ENCODE measurements around the gene LRRC53.

Gene LRRC53

GRCh38 chr1:74434321-74434720 lies 78.1 kb downstream of the LRRC53 start:
- no peaks in the 10 kb centered on the region for H3K9me3 ChIP-seq (ENCODE audit: control extremely low read depth in 1 of 5, control insufficient read depth in 4 of 5, insufficient read depth in 2 of 5, low read depth in 1 of 5, low read length in 4 of 5)
- no peaks in the 10 kb centered on the region for H3K36me3 ChIP-seq (ENCODE audit: control insufficient read depth in 4 of 4, insufficient read depth in 4 of 4, low read length in 3 of 4)
- H3K27me3 ChIP-seq (replicated peaks in 2 of 5; ENCODE audit: control insufficient read depth in 4 of 5, insufficient read depth in 5 of 5, low read length in 4 of 5): peaks cover 0 to 2% (median 0%) of the 10 kb centered on the region in 5 experiments
- no peak overlapping the region for H3K27ac ChIP-seq (ENCODE audit: insufficient read depth in 1 of 2, low read depth in 1 of 2, low read length in 2 of 2, poor library complexity in 1 of 2, severe bottlenecking in 2 of 2)
- no peak for DNase-seq
- H3K4me3 ChIP-seq (ENCODE audit: control insufficient read depth in 1 of 7, extremely low read depth in 1 of 7, insufficient read depth in 4 of 7, low read depth in 2 of 7, low read length in 6 of 7): no peak overlapping the region
- ChIA-PET POLR2A (no interaction called here), CTCF (no interaction called here)
- no peaks in the 10 kb centered on the region for H3K4me1 ChIP-seq (ENCODE audit: control extremely low read depth in 1 of 4, control insufficient read depth in 4 of 4, insufficient read depth in 4 of 4, low read length in 3 of 4)
- WGBS (ENCODE audit: insufficient coverage): 100% methylated on average over 1 of the region's 2 CpGs

- H3K4me3 ChIP-seq (ENCODE audit: control insufficient read depth in 1 of 7, extremely low read depth in 1 of 7, insufficient read depth in 4 of 7, low read depth in 2 of 7, low read length in 6 of 7): no peak overlapping the region
- no peaks in the 10 kb centered on the region for H3K27me3 ChIP-seq (replicated peaks in 2 of 5; ENCODE audit: control insufficient read depth in 4 of 5, insufficient read depth in 5 of 5, low read length in 4 of 5)
- no peak overlapping the region for H3K27ac ChIP-seq (ENCODE audit: insufficient read depth in 1 of 2, low read depth in 1 of 2, low read length in 2 of 2, poor library complexity in 1 of 2, severe bottlenecking in 2 of 2)
- no peaks in the 10 kb centered on the region for H3K9me3 ChIP-seq (ENCODE audit: control extremely low read depth in 1 of 5, control insufficient read depth in 4 of 5, insufficient read depth in 2 of 5, low read depth in 1 of 5, low read length in 4 of 5)
- H3K36me3 ChIP-seq (ENCODE audit: control insufficient read depth in 4 of 4, insufficient read depth in 4 of 4, low read length in 3 of 4): no peaks in the 10 kb centered on the region
- H3K4me1 ChIP-seq (ENCODE audit: control extremely low read depth in 1 of 4, control insufficient read depth in 4 of 4, insufficient read depth in 4 of 4, low read length in 3 of 4): no peaks in the 10 kb centered on the region
- CTCF ChIA-PET: no interaction called here
- no CpG with 5 or more reads among the region's 1 CpG for WGBS (ENCODE audit: insufficient coverage)
- POLR2A ChIA-PET: no interaction called here
- DNase-seq: no peak
Observed at GRCh38 chr1:74432325-74432724, 80.1 kb downstream of the LRRC53 start.

GRCh38 chr1:74431531-74431930 lies 80.9 kb downstream of the LRRC53 start:
- 100% methylated on average over 2 of the region's 4 CpGs for WGBS (ENCODE audit: insufficient coverage)
- ChIA-PET POLR2A (no interaction called here), CTCF (no interaction called here)
- no peaks in the 10 kb centered on the region for H3K36me3 ChIP-seq (ENCODE audit: control insufficient read depth in 4 of 4, insufficient read depth in 4 of 4, low read length in 3 of 4)
- no peak overlapping the region for H3K4me3 ChIP-seq (ENCODE audit: control insufficient read depth in 1 of 7, extremely low read depth in 1 of 7, insufficient read depth in 4 of 7, low read depth in 2 of 7, low read length in 6 of 7)
- H3K9me3 ChIP-seq (ENCODE audit: control extremely low read depth in 1 of 5, control insufficient read depth in 4 of 5, insufficient read depth in 2 of 5, low read depth in 1 of 5, low read length in 4 of 5): no peaks in the 10 kb centered on the region
- no peaks in the 10 kb centered on the region for H3K27me3 ChIP-seq (replicated peaks in 2 of 5; ENCODE audit: control insufficient read depth in 4 of 5, insufficient read depth in 5 of 5, low read length in 4 of 5)
- no peaks in the 10 kb centered on the region for H3K4me1 ChIP-seq (ENCODE audit: control extremely low read depth in 1 of 4, control insufficient read depth in 4 of 4, insufficient read depth in 4 of 4, low read length in 3 of 4)
- no peak overlapping the region for H3K27ac ChIP-seq (ENCODE audit: insufficient read depth in 1 of 2, low read depth in 1 of 2, low read length in 2 of 2, poor library complexity in 1 of 2, severe bottlenecking in 2 of 2)
- no peak for DNase-seq

- ChIA-PET CTCF (no interaction called here), POLR2A (no interaction called here)
- 93% methylated on average over 3 of the region's 4 CpGs for WGBS (ENCODE audit: insufficient coverage)
- no peaks in the 10 kb centered on the region for H3K9me3 ChIP-seq (ENCODE audit: control extremely low read depth in 1 of 5, control insufficient read depth in 4 of 5, insufficient read depth in 2 of 5, low read depth in 1 of 5, low read length in 4 of 5)
- no peak overlapping the region for H3K27ac ChIP-seq (ENCODE audit: insufficient read depth in 1 of 2, low read depth in 1 of 2, low read length in 2 of 2, poor library complexity in 1 of 2, severe bottlenecking in 2 of 2)
- no peak for DNase-seq
- H3K27me3 ChIP-seq (replicated peaks in 2 of 5; ENCODE audit: control insufficient read depth in 4 of 5, insufficient read depth in 5 of 5, low read length in 4 of 5): no peaks in the 10 kb centered on the region
- no peaks in the 10 kb centered on the region for H3K36me3 ChIP-seq (ENCODE audit: control insufficient read depth in 4 of 4, insufficient read depth in 4 of 4, low read length in 3 of 4)
- H3K4me3 ChIP-seq (ENCODE audit: control insufficient read depth in 1 of 7, extremely low read depth in 1 of 7, insufficient read depth in 4 of 7, low read depth in 2 of 7, low read length in 6 of 7): no peak overlapping the region
- no peaks in the 10 kb centered on the region for H3K4me1 ChIP-seq (ENCODE audit: control extremely low read depth in 1 of 4, control insufficient read depth in 4 of 4, insufficient read depth in 4 of 4, low read length in 3 of 4)
Observed at GRCh38 chr1:74430342-74430934, 82.0 kb downstream of the LRRC53 start.

GRCh38 chr1:74429580-74429979 lies 82.8 kb downstream of the LRRC53 start:
- WGBS (ENCODE audit: insufficient coverage): 75% methylated on average over 1 of the region's 3 CpGs
- H3K27ac ChIP-seq (ENCODE audit: insufficient read depth in 1 of 2, low read depth in 1 of 2, low read length in 2 of 2, poor library complexity in 1 of 2, severe bottlenecking in 2 of 2): no peak overlapping the region
- H3K27me3 ChIP-seq (replicated peaks in 2 of 5; ENCODE audit: control insufficient read depth in 4 of 5, insufficient read depth in 5 of 5, low read length in 4 of 5): no peaks in the 10 kb centered on the region
- no peaks in the 10 kb centered on the region for H3K4me1 ChIP-seq (ENCODE audit: control extremely low read depth in 1 of 4, control insufficient read depth in 4 of 4, insufficient read depth in 4 of 4, low read length in 3 of 4)
- POLR2A ChIA-PET: interaction anchor here (0.8 kb wide), 1 partner anchor 151 kb away, joined by 3 read pairs; no protein-coding TSS in a partner anchor
- no peaks in the 10 kb centered on the region for H3K36me3 ChIP-seq (ENCODE audit: control insufficient read depth in 4 of 4, insufficient read depth in 4 of 4, low read length in 3 of 4)
- DNase-seq: no peak
- CTCF ChIA-PET: no interaction called here
- no peaks in the 10 kb centered on the region for H3K9me3 ChIP-seq (ENCODE audit: control extremely low read depth in 1 of 5, control insufficient read depth in 4 of 5, insufficient read depth in 2 of 5, low read depth in 1 of 5, low read length in 4 of 5)
- no peak overlapping the region for H3K4me3 ChIP-seq (ENCODE audit: control insufficient read depth in 1 of 7, extremely low read depth in 1 of 7, insufficient read depth in 4 of 7, low read depth in 2 of 7, low read length in 6 of 7)

- Histone ChIP-seq H3K27me3 (replicated peaks in 2 of 5; ENCODE audit: control insufficient read depth in 4 of 5, insufficient read depth in 5 of 5, low read length in 4 of 5) (no peaks in the 10 kb centered on the region), H3K4me3 (ENCODE audit: control insufficient read depth in 1 of 7, extremely low read depth in 1 of 7, insufficient read depth in 4 of 7, low read depth in 2 of 7, low read length in 6 of 7) (no peak overlapping the region), H3K36me3 (ENCODE audit: control insufficient read depth in 4 of 4, insufficient read depth in 4 of 4, low read length in 3 of 4) (no peaks in the 10 kb centered on the region), H3K4me1 (ENCODE audit: control extremely low read depth in 1 of 4, control insufficient read depth in 4 of 4, insufficient read depth in 4 of 4, low read length in 3 of 4) (no peaks in the 10 kb centered on the region), H3K9me3 (ENCODE audit: control extremely low read depth in 1 of 5, control insufficient read depth in 4 of 5, insufficient read depth in 2 of 5, low read depth in 1 of 5, low read length in 4 of 5) (no peaks in the 10 kb centered on the region), H3K27ac (ENCODE audit: insufficient read depth in 1 of 2, low read depth in 1 of 2, low read length in 2 of 2, poor library complexity in 1 of 2, severe bottlenecking in 2 of 2) (no peak overlapping the region)
- CTCF ChIA-PET: no interaction called here
- DNase-seq: no peak
- POLR2A ChIA-PET: no interaction called here
- no CpG with 5 or more reads among the region's 1 CpG for WGBS (ENCODE audit: insufficient coverage)
Observed at GRCh38 chr1:74427681-74428080, 84.7 kb downstream of the LRRC53 start.

GRCh38 chr1:74426208-74426937 lies 86.0 kb downstream of the LRRC53 start:
- CTCF ChIA-PET: interaction anchor here (1.0 kb wide), 1 partner anchor 570 kb away, joined by 3 read pairs; no protein-coding TSS in a partner anchor
- 89% methylated on average over 7 of the region's 7 CpGs for WGBS (ENCODE audit: insufficient coverage)
- no peaks in the 10 kb centered on the region for H3K9me3 ChIP-seq (ENCODE audit: control extremely low read depth in 1 of 5, control insufficient read depth in 4 of 5, insufficient read depth in 2 of 5, low read depth in 1 of 5, low read length in 4 of 5)
- H3K36me3 ChIP-seq (ENCODE audit: control insufficient read depth in 4 of 4, insufficient read depth in 4 of 4, low read length in 3 of 4): no peaks in the 10 kb centered on the region
- H3K27me3 ChIP-seq (replicated peaks in 2 of 5; ENCODE audit: control insufficient read depth in 4 of 5, insufficient read depth in 5 of 5, low read length in 4 of 5): no peaks in the 10 kb centered on the region
- no peak overlapping the region for H3K4me3 ChIP-seq (ENCODE audit: control insufficient read depth in 1 of 7, extremely low read depth in 1 of 7, insufficient read depth in 4 of 7, low read depth in 2 of 7, low read length in 6 of 7)
- POLR2A ChIA-PET: no interaction called here
- H3K4me1 ChIP-seq (ENCODE audit: control extremely low read depth in 1 of 4, control insufficient read depth in 4 of 4, insufficient read depth in 4 of 4, low read length in 3 of 4): no peaks in the 10 kb centered on the region
- H3K27ac ChIP-seq (ENCODE audit: insufficient read depth in 1 of 2, low read depth in 1 of 2, low read length in 2 of 2, poor library complexity in 1 of 2, severe bottlenecking in 2 of 2): no peak overlapping the region
- DNase-seq: peak in 1 of 3 donors; percentile 1

Data from common myeloid progenitor, CD34-positive (primary cell).